ENCODE measurements around the gene NPAT. TPM values are rescaled to one million over a fixed set of nuclear protein-coding genes. Genes with fewer than 3 reads are reported as not detected.

Gene NPAT
- total and polyA plus RNA-seq, 9 of the 15 experiments (the other 6 are each of a cell fraction or from before 2014, with no cell fraction given), result 8.8 to 30.0 (median 22.1) TPM

DNA sequence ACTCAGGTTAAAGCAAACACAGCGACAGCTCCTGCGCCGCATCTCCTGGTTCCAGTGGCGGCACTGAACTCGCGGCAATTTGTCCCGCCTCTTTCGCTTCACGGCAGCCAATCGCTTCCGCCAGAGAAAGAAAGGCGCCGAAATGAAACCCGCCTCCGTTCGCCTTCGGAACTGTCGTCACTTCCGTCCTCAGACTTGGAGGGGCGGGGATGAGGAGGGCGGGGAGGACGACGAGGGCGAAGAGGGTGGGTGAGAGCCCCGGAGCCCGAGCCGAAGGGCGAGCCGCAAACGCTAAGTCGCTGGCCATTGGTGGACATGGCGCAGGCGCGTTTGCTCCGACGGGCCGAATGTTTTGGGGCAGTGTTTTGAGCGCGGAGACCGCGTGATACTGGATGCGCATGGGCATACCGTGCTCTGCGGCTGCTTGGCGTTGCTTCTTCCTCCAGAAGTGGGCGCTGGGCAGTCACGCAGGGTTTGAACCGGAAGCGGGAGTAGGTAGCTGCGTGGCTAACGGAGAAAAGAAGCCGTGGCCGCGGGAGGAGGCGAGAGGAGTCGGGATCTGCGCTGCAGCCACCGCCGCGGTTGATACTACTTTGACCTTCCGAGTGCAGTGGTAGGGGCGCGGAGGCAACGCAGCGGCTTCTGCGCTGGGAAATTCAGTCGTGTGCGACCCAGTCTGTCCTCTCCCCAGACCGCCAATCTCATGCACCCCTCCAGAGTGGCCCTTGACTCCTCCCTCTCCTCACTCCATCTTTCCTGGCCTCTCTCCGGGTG, at the start of gene NPAT, which contains the start of gene ATM (continued):
- TF ChIP-seq, protein P1, sequence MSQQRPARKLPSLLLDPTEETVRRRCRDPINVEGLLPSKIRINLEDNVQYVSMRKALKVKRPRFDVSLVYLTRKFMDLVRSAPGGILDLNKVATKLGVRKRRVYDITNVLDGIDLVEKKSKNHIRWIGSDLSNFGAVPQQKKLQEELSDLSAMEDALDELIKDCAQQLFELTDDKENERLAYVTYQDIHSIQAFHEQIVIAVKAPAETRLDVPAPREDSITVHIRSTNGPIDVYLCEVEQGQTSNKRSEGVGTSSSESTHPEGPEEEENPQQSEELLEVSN (IDR thresholded peaks at IDR 0.05; ENCODE audit: borderline replicate concordance in 1 of 2, extremely low read depth in 1 of 2, insufficient read depth in 1 of 2, insufficient read length in 1 of 2, low read depth in 1 of 2, low read length in 1 of 2, poor library complexity in 1 of 2, severe bottlenecking in 1 of 2), result peak; percentile 67 to 76
- no peak for TF ChIP-seq ZNF695 (CRISPR knock-in tag; IDR thresholded peaks at IDR 0.05)
- TF ChIP-seq TAF9B (IDR thresholded peaks at IDR 0.05; ENCODE audit: partially characterized antibody), result peak; percentile 62
- no peak; the same call in none of the 2 replicates for TF ChIP-seq HCFC1 (IDR thresholded peaks at IDR 0.05; ENCODE audit: low read depth, low read length)
- TF ChIP-seq, protein P2, sequence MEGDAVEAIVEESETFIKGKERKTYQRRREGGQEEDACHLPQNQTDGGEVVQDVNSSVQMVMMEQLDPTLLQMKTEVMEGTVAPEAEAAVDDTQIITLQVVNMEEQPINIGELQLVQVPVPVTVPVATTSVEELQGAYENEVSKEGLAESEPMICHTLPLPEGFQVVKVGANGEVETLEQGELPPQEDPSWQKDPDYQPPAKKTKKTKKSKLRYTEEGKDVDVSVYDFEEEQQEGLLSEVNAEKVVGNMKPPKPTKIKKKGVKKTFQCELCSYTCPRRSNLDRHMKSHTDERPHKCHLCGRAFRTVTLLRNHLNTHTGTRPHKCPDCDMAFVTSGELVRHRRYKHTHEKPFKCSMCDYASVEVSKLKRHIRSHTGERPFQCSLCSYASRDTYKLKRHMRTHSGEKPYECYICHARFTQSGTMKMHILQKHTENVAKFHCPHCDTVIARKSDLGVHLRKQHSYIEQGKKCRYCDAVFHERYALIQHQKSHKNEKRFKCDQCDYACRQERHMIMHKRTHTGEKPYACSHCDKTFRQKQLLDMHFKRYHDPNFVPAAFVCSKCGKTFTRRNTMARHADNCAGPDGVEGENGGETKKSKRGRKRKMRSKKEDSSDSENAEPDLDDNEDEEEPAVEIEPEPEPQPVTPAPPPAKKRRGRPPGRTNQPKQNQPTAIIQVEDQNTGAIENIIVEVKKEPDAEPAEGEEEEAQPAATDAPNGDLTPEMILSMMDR (IDR thresholded peaks at IDR 0.05 in 2 of 3, conservative IDR thresholded peaks at IDR 0.05 in 1 of 3; ENCODE audit: insufficient read depth in 2 of 3, low read depth in 1 of 3, low read length in 3 of 3), result peak; percentile 88 to 98 (median 94)
- no peak for TF ChIP-seq FUS (optimal IDR thresholded peaks at IDR 0.05; ENCODE audit: low read depth, low read length)
- no peak for TF ChIP-seq ZNF586 (CRISPR knock-in tag; conservative IDR thresholded peaks at IDR 0.05)
- peak; percentile 87 for TF ChIP-seq CREB1 (IDR thresholded peaks at IDR 0.05)
- TF ChIP-seq CREB1 (CRISPR knock-in tag; IDR thresholded peaks at IDR 0.05), result peak; percentile 87
- TF ChIP-seq DDX20 (tag; IDR thresholded peaks at IDR 0.05; ENCODE audit: low read depth), result no peak
- TF ChIP-seq NFE2 (IDR thresholded peaks at IDR 0.05; ENCODE audit: low read depth), result no peak
- peak; percentile 77; the same call in 1 of the 2 replicates for TF ChIP-seq PHF8 (IDR thresholded peaks at IDR 0.05; ENCODE audit: borderline replicate concordance, low read length)
- no peak for TF ChIP-seq ZNF354B (CRISPR knock-in tag; IDR thresholded peaks at IDR 0.05)
- TF ChIP-seq, protein P3, sequence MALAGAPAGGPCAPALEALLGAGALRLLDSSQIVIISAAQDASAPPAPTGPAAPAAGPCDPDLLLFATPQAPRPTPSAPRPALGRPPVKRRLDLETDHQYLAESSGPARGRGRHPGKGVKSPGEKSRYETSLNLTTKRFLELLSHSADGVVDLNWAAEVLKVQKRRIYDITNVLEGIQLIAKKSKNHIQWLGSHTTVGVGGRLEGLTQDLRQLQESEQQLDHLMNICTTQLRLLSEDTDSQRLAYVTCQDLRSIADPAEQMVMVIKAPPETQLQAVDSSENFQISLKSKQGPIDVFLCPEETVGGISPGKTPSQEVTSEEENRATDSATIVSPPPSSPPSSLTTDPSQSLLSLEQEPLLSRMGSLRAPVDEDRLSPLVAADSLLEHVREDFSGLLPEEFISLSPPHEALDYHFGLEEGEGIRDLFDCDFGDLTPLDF (CRISPR knock-in tag; IDR thresholded peaks at IDR 0.05), result peak; percentile 70
- TF ChIP-seq ARHGAP35 (IDR thresholded peaks at IDR 0.05; ENCODE audit: partially characterized antibody), result no peak
- TF ChIP-seq TEAD1 (CRISPR knock-in tag; IDR thresholded peaks at IDR 0.05), result no peak
- TF ChIP-seq ZFX (CRISPR knock-in tag; IDR thresholded peaks at IDR 0.05), result no peak; the same call in 1 of the 2 replicates
- no peak for TF ChIP-seq ZSCAN32 (CRISPR knock-in tag; IDR thresholded peaks at IDR 0.05)
- TF ChIP-seq, protein P4, sequence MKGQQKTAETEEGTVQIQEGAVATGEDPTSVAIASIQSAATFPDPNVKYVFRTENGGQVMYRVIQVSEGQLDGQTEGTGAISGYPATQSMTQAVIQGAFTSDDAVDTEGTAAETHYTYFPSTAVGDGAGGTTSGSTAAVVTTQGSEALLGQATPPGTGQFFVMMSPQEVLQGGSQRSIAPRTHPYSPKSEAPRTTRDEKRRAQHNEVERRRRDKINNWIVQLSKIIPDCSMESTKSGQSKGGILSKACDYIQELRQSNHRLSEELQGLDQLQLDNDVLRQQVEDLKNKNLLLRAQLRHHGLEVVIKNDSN (CRISPR knock-in tag; IDR thresholded peaks at IDR 0.05), result peak; percentile 82
- TF ChIP-seq ARID1B (IDR thresholded peaks at IDR 0.05), result no peak
- no peak for TF ChIP-seq DMBX1 (CRISPR knock-in tag; IDR thresholded peaks at IDR 0.05; ENCODE audit: borderline replicate concordance)
- no peak for TF ChIP-seq CREBBP (IDR thresholded peaks at IDR 0.05; ENCODE audit: low read depth, low read length)

Data from K562 (cell line).